ENCODE measurements around the gene IL17RD.

DNA sequence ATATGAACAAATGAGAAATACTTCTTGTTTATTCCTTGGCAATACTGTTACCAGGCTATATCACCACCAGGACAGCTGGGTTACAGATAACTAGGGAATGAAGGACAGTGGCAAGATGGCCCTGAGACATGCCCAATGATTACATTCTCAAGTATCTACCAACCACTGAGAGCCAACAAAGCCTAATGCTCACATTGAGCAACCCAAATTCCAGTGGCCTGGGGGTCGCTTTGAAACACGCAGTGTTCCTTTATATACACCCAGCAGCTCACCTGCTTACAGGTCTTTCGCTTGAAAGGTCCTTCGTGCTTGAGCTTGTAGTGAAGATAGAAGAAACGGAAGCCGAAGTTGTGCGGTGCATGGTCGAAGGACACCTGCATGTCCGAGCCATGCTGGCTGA, 59.6 kb downstream of the IL17RD start:
- TF ChIP-seq CTCF (conservative IDR thresholded peaks at IDR 0.05; ENCODE audit: low read depth in 2 of 2), result no peak
- TF ChIP-seq EZH2 (IDR thresholded peaks at IDR 0.05; ENCODE audit: low read depth, unreplicated experiment), result no peak
- TF ChIP-seq EZH2phosphoT487 (IDR thresholded peaks at IDR 0.05; ENCODE audit: unreplicated experiment), result no peak
- no peak for TF ChIP-seq POLR2AphosphoS5 (IDR thresholded peaks at IDR 0.05; ENCODE audit: low read depth)
- TF ChIP-seq REST (IDR thresholded peaks at IDR 0.05; ENCODE audit: unreplicated experiment), result no peak
- TF ChIP-seq CREB1 (CRISPR knock-in tag; IDR thresholded peaks at IDR 0.05; ENCODE audit: low read depth), result no peak
- TF ChIP-seq JUNB (IDR thresholded peaks at IDR 0.05; ENCODE audit: unreplicated experiment), result no peak
- TF ChIP-seq, protein P1, sequence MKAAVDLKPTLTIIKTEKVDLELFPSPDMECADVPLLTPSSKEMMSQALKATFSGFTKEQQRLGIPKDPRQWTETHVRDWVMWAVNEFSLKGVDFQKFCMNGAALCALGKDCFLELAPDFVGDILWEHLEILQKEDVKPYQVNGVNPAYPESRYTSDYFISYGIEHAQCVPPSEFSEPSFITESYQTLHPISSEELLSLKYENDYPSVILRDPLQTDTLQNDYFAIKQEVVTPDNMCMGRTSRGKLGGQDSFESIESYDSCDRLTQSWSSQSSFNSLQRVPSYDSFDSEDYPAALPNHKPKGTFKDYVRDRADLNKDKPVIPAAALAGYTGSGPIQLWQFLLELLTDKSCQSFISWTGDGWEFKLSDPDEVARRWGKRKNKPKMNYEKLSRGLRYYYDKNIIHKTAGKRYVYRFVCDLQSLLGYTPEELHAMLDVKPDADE (IDR thresholded peaks at IDR 0.05), result no peak
- no peak for TF ChIP-seq ZNF331 (CRISPR knock-in tag; IDR thresholded peaks at IDR 0.05; ENCODE audit: low read depth)
- TF ChIP-seq STAT1 (IDR thresholded peaks at IDR 0.05; ENCODE audit: unreplicated experiment), result no peak
